ENCODE measurements around the gene PIGV. TPM values are rescaled to one million over a fixed set of nuclear protein-coding genes. Genes with fewer than 3 reads are reported as not detected.

The PIGV gene
- total RNA-seq = 10.3 and 16.8 TPM in 2 replicates

GRCh38 chr1:26787706-26788514 is at the start of gene PIGV:
PIGV (plus strand) TSS chr1:26787950; CDS start chr1:26790816, 2,866 bp downstream.
- peak within 1 kb of the TSS; percentile 78 for H3K4me3 ChIP-seq (ENCODE audit: low read depth, low read length)
- TF ChIP-seq CTCF (IDR thresholded peaks at IDR 0.05; ENCODE audit: insufficient read depth, low read depth, low read length) = no peak
- peak; percentile 79 for DNase-seq (ENCODE audit: low read depth)

DNA sequence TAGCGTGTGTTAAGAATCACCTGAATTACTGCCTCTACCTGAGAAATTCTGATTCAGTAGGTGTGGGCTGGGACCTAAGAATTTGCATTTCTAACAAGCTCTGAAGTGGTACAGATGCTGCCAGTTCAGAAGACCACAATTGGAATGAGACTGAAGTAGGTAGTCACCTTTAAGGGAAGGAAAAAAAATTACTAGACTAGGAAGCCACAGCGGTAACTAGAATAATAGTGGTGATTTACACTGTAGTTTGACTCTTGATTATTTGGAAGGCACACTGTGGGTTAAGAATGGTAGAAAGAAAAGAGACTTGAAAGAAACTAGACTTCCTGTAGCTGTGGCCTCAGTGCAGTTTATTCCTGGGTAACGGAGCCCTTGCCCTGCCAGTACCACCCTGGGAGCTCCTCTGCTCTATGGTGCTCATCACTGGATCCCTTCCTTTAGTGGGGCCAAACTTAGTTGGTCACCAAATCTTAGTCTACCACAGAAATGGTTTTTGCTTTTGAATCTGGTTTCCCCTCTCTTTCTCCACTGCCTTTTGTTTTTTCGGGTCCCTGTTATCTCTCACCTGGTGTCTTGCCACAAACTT is 48.3 kb upstream of the PIGV start:
- DNase-seq (ENCODE audit: low read depth) = no peak
- H3K4me3 ChIP-seq (ENCODE audit: low read depth, low read length) = no peak overlapping the region
- TF ChIP-seq CTCF (IDR thresholded peaks at IDR 0.05; ENCODE audit: insufficient read depth, low read depth, low read length) = no peak

GRCh38 chr1:26740023-26740634 is 47.6 kb upstream of the PIGV start:
- no peak for TF ChIP-seq CTCF (IDR thresholded peaks at IDR 0.05; ENCODE audit: insufficient read depth, low read depth, low read length)
- no peak overlapping the region for H3K4me3 ChIP-seq (ENCODE audit: low read depth, low read length)
- no peak for DNase-seq (ENCODE audit: low read depth)

DNA sequence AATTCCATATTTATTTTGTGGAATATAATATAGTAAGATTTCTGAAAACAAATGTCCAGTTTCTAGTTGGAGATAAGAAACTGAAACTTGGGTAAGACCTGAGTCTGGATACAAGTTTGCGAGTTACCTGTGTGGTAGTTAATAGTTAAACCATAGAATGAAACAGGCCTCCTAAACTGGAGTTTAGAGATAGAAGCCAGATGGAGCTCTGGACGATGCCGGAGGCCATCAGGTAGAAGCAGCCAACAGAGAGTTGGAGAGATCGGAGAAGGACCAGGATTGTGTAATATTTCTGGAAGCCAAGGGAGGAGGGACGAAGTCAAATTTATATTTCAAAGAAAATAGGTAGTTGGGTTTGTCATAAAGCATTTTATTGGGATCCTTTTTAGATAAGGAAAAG is 46.8 kb upstream of the PIGV start:
- no peak for TF ChIP-seq CTCF (IDR thresholded peaks at IDR 0.05; ENCODE audit: insufficient read depth, low read depth, low read length)
- H3K4me3 ChIP-seq (ENCODE audit: low read depth, low read length) = no peak overlapping the region
- DNase-seq (ENCODE audit: low read depth) = no peak

DNA sequence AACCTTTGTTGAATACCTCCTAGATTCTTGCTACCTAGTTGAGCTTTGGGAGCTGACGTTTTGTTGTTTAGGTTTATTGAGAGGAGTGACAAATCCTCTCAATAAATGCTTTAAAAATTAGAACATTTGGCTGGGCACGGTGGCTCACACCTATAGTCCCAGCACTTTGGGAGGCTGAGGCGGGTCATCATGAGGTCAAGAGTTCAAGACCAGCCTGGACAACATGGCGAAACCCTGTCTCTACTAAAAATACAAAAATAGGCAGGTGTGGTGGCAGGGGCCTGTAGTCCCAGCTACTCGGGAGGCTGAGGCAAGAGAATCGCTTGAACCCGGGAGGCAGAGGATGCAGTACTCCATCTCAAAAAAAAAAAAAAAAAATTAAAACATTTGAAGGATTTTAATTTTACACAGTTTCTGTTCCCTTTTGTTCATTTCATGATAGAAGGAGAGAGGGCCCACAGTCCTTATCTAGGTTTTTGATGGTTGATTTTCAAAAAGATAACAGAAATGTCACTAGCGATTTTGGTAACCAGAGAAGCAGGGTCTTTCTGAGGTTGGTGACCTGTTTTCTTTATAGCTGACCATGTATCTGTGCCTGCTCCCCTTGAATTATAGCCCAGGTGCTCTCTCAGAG is 44.2 kb upstream of the PIGV start:
- no peak for DNase-seq (ENCODE audit: low read depth)

More for the DNA sequence above, 44.2 kb upstream of the PIGV start:
- no peak for TF ChIP-seq CTCF (IDR thresholded peaks at IDR 0.05; ENCODE audit: insufficient read depth, low read depth, low read length)
- H3K4me3 ChIP-seq (ENCODE audit: low read depth, low read length) = no peak overlapping the region
